Body of pancreas (tissue), 4 donors: ENCODE measurements around the gene KIF18B.

Source experiments
- CTCF ChIP-seq, 7 experiments: fragments of 450-650 bp in 4 of 7; fragments of 200-600 bp in 3 of 7; sonication (generic) in 3 of 7; IDR thresholded peaks; one replicate each; pipeline ENCODE4 v1.5.1; 2016 to 2019; ENCODE audit warnings: antibody characterized with exemption in 7 of 7
- POLR2A ChIP-seq, 3 donors: fragments of 450-650 bp; IDR thresholded peaks; one replicate each; pipeline ENCODE4 v1.6.1; 2016; ENCODE audit warnings: antibody characterized with exemption in 3 of 3, mild to moderate bottlenecking in 2 of 3

- TF ChIP-seq CTCF (IDR thresholded peaks at IDR 0.05), result no peak
- TF ChIP-seq POLR2A (IDR thresholded peaks at IDR 0.05), result no peak
Measured at GRCh38 chr17:44922136-44922535, 25.4 kb downstream of the KIF18B start.
